NCI-H446 (cell line): ENCODE data around the gene RPTOR.

ENCODE experiments used
- DNase-seq, 2 experiments: peaks; one replicate each; lab custom pipeline; 2025; lab: John Stamatoyannopoulos, UW

The RPTOR gene

GRCh38 chr17:80980397-80981061 is 435.9 kb downstream of the RPTOR start:
- no peak for DNase-seq

DNA sequence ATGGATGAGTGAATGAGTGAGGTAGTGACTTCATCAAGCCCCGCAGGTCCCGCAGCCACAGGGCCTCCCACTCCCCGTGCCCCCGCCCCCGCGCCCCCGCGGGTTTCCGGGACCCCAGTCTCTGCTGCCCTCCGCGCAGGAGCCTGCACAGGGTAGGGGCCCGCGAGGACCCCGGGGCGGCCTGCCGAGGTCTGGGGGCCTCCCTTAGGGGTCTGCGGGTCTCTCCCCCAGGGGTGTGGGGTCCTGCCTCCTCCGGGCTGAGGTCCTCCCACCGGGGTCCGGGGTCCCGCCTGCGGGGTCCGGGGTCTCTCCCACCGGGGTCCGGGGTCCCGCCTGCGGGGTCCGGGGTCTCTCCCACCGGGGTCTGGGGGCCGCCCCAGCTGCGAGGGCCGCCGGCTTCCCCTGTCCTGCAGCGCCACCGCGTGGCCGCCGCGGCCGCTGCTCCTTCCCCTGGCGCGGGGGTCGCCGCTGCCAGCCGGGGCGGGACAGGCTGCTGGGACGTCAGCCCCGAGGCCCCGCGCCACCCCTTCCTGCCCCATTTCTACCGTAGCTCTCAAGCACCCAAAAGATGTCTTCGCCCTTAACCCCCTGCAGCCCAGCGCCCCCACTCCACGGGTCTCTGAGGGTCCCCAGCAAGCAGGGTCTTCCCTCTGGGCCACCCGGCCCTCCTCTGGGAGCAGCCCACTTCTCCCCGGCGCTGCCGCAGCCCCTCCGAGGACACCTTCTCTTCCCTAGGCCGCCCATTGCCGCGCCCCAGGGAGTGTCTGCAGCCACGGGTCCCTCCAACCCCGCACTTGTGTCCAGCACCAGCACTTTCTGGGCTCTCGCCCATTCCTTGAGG is 436.6 kb downstream of the RPTOR start:
- peak in 1 of 2 experiments; percentile 54 for DNase-seq

DNA sequence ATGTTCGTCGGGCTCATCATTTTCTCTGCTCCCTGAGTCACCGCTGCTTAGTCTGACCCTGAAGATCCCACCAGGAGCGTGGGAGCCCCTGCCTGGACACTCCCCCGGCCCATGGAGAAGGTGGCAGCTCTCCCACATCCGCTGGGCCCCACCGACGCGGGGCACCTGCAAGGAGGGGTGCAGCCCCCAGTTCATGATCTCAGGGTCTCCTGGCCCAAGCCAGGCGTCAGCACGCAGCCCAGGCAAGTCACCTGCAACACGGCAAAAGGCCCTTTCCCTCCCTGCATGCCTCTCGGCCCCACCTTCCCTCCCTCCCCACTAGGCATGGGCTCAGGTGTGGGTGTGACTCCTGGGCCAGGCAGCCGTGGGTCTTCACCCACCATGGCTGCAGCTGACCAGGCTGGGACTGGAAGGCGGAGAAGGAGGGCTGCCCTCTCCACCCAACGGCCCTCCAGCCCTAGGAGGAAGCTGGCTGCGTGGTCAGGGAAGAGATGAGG is 437.3 kb downstream of the RPTOR start:
- DNase-seq, result no peak

DNA sequence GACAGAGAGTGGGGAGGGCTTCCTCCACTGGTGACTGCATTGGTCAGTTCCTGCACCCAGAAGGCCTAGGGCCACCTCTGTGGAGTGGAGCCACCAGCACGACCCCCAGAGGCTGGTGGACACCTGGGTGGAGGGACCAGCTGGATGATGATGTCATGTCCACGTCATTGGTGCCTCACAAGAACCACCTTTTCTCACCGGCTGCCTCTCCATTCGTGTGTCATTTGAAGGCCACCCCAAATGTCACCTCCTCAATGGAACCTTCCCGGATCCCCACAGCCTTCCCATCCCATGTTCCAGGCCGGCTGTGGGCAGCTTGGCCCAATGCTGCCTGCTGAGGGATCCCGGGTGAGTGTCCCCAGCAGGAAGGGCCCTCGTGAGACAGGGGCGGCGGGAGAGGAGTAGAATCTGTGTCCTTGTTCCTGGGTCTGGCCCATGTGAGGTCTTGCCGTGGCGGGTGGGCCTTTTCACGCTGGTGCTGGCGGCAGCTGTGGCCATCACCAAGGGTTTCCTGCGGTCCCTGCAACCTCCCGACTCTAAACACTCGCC is 437.9 kb downstream of the RPTOR start:
- DNase-seq, result no peak

GRCh38 chr17:80983545-80983944 is 438.9 kb downstream of the RPTOR start:
- no peak for DNase-seq

GRCh38 chr17:80984749-80985148 is 440.1 kb downstream of the RPTOR start:
- no peak for DNase-seq

DNA sequence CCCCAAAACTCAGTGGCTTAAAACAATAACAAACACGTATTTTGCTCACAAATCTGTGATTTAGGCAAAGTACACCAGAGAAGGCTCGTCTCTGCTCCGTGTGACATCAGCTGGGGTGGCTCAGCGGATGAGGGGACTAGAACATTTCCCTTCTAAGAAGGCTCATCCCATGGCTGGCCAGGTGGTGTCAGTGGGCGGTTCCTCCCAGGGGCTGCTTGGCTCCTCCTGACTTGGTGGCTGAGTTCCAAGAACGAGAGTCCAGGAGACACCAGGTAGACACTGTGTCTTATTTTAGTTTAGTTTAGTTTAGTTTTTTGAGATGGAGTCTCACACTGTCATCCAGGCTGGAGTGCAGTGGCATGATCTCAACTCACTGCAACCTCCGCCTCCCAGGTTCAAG is 441.4 kb downstream of the RPTOR start:
- no peak for DNase-seq

- DNase-seq, result no peak
Observed at GRCh38 chr17:80986816-80987475, 442.3 kb downstream of the RPTOR start.

DNA sequence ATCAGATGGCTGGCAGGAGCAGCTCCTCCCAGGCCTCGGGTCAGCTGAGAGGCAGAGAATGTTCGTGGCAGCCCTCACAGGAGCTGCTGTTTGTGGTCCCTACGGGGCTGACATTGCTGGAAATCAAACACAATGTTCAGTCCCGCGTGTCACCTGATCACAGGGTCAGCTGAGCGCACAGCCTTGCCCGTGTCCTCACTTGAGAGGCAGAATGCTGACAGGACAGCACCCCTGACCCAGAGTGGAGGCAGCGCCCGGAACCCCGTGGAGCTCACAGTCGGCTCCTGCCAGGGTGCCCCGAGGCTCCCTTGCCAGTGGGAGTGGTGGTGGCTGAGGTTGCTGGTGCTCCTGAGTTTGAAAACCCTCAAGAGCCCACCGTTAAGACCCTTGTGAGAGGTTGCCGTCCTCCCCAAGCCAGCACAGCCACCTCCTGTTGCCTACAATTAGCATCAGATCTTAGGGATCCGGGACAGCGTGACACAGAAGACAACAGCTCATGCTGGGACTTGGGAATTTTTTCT is 443.4 kb downstream of the RPTOR start:
- no peak for DNase-seq

DNA sequence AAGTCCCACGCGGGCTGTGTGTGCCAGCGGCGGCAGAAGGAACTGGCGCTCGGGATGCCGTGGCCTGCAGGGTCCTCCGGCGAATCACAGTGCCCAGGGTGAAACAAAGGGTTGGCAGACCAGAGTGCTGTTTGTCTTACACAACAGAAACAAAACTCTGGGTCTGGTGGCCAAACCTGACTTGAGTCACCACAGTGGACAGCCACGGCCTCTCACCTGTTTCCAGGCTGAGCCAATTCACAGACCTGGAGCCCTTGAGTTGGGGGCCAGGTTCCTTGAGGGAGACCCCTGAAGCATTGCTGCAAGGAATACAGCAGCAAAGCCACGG is 444.9 kb downstream of the RPTOR start:
- DNase-seq, result no peak

GRCh38 chr17:80990921-80991644 is 446.4 kb downstream of the RPTOR start:
- DNase-seq, result no peak

DNA sequence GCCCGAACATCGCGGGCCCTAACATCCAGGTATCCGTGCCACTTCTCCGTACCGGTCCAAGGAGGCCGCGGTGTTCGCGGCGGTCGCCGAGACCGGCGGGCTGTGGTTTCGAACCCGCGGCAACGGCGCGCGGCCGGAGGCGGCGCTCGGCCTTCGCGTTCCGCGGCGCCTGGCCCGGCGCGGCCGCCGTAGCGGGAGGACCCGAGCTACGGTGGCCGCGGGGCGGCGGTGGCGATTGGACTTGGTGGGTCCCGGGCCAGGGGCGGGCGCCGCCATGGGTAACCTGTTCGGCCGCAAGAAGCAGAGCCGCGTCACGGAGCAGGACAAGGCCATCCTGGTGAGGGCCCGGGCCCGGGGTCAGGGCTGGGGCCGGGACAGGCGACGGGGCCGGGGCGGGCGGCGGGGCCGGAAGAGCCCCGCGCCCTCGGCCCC is 447.0 kb downstream of the RPTOR start, which contains the start of gene CHMP6:
TSS of gene CHMP6 (plus strand) at position 197 of the 432 bp plus-strand sequence. CDS start at position 275, 78 bp downstream.
- DNase-seq, result peak in 1 of 2 experiments; percentile 84

GRCh38 chr17:80992077-80992947 is 447.7 kb downstream of the RPTOR start:
- no peak for DNase-seq

DNA sequence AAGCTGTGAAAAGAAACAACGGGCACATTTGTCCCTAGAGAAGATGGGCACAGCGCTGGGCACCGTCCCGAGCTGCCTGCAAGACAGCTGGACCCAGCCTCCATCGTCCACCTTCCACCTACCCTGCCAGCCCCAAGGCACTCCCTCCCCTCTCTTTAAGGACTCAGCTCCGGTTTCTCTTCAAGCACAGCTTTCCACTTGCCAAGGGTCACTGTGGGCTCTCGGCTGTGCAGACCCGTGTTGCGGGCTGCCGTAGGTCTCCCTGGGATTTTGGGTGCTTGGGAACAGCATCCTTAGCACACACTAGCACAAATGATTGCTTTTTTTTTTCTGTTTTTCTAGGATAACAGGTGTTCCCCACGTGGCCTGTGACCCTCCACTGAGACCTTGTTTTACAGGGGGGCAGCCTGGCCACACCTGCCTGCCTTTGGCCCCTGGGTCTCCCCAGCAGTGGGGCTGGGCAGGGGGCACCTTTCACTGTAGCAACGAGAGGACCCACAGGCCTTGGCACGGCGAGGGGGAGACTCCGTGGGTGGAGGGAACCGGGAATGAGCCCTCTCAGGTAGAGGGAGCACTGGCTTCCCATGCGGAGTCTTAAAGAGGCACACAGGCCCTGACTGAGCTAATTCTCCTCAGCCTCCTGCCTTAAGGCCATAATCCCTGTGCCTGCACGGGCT is 448.4 kb downstream of the RPTOR start:
- DNase-seq, result no peak

- DNase-seq, result no peak
Observed at GRCh38 chr17:80995131-80995530, 450.5 kb downstream of the RPTOR start.

GRCh38 chr17:80996422-80997305 is 452.0 kb downstream of the RPTOR start:
- DNase-seq, result no peak

DNA sequence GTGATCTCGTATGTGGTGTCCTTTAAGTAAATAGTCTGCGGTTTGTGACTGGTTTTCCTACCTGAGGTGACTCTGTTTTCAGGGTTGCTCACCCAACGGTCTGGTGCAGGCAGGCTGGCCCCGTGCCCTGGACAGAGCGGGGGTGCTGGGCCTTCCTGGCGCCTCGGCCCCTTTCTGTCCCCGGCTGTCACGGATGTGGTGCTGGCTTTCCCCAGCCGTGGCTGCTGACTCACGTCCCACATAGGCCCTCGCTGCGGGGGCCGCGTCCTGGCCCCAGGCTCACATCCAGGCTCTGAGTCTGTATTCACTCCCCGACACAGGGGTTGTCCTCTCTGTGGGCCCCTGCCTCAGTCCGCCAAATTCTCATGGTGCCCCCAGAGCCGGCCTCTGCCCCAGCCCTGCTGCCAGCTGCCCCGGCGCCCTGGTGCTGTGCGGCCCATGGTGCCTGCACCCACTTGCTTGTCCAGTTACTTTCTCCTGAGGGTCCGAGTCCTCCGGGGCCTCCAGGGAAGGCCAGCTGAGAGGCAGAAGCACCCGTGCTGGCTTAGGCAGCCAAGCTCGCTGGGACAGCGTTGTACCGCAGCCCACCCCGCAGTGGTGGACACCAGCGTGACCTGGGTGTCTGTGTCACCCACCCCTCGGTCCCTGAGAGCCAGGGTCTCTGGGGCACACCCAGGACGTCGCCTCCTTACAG is 452.9 kb downstream of the RPTOR start:
- DNase-seq, result no peak

DNA sequence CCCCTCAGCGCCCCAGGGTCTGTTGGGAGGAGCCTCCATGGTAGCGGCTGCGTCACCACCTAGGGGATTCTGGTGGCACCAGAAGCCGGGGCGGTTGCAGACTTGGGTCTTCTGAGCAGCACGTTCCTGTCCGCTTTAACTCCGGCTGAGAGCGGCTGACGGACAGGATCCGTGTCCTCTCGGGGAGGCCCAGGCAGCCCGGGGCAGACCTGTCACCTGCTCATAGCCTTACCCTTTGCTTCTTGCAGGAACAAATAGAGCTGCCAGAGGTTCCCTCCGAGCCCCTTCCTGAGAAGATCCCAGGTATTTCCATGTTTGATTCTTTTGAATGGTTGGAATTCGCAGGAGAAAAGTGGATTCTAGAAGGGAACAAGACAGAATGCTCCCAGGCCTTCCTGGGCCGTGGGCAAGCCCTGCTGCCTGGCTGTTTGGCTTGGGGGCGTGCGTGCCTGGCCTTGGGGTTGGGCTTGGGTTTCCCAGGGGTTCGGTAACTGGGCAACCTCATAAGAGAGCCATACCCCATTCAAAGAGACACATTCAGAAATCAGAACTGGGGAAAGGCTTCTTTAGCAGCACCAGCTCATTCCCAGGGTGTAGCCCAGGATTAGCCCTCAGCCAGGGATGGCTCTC is 453.6 kb downstream of the RPTOR start:
- DNase-seq, result no peak
